ENCODE measurements around the gene KANSL1.

Gene KANSL1

GRCh38 chr17:46138473-46138872, 54.8 kb downstream of the KANSL1 start:
- in situ Hi-C loops (cut with HindIII; ENCODE audit: low pct_unique_long_range_greater_than_20kb, low sequenced_read_pairs), result no loop called here
- no peak for TF ChIP-seq JUND (IDR thresholded peaks at IDR 0.05; ENCODE audit: low read depth)
- no peak for DNase-seq (ENCODE audit: low read depth in 1 of 2, low spot score in 1 of 2)

- in situ Hi-C loops (cut with HindIII; ENCODE audit: low pct_unique_long_range_greater_than_20kb, low sequenced_read_pairs), result no loop called here
- no peak for DNase-seq (ENCODE audit: low read depth in 1 of 2, low spot score in 1 of 2)
- no peak for TF ChIP-seq JUND (IDR thresholded peaks at IDR 0.05; ENCODE audit: low read depth)
These were observed 56.4 kb downstream of the KANSL1 start for GRCh38 chr17:46136820-46137219.

GRCh38 chr17:46135879-46136563, 57.2 kb downstream of the KANSL1 start:
- in situ Hi-C loops (cut with HindIII; ENCODE audit: low pct_unique_long_range_greater_than_20kb, low sequenced_read_pairs), result no loop called here
- no peak for DNase-seq (ENCODE audit: low read depth in 1 of 2, low spot score in 1 of 2)
- TF ChIP-seq JUND (IDR thresholded peaks at IDR 0.05; ENCODE audit: low read depth), result no peak

- in situ Hi-C loops (cut with HindIII; ENCODE audit: low pct_unique_long_range_greater_than_20kb, low sequenced_read_pairs), result no loop called here
- TF ChIP-seq JUND (IDR thresholded peaks at IDR 0.05; ENCODE audit: low read depth), result no peak
- DNase-seq (ENCODE audit: low read depth in 1 of 2, low spot score in 1 of 2), result no peak
These were observed 58.0 kb downstream of the KANSL1 start for GRCh38 chr17:46135126-46135812.

- TF ChIP-seq JUND (IDR thresholded peaks at IDR 0.05; ENCODE audit: low read depth), result no peak
- DNase-seq (ENCODE audit: low read depth in 1 of 2, low spot score in 1 of 2), result no peak
- in situ Hi-C loops (cut with HindIII; ENCODE audit: low pct_unique_long_range_greater_than_20kb, low sequenced_read_pairs), result no loop called here
These were observed 63.9 kb downstream of the KANSL1 start for GRCh38 chr17:46129302-46129701.

GRCh38 chr17:46128453-46128852, 64.8 kb downstream of the KANSL1 start:
- in situ Hi-C loops (cut with HindIII; ENCODE audit: low pct_unique_long_range_greater_than_20kb, low sequenced_read_pairs), result no loop called here
- TF ChIP-seq JUND (IDR thresholded peaks at IDR 0.05; ENCODE audit: low read depth), result no peak
- DNase-seq (ENCODE audit: low read depth in 1 of 2, low spot score in 1 of 2), result no peak

- in situ Hi-C loops (cut with HindIII; ENCODE audit: low pct_unique_long_range_greater_than_20kb, low sequenced_read_pairs), result no loop called here
- TF ChIP-seq JUND (IDR thresholded peaks at IDR 0.05; ENCODE audit: low read depth), result no peak
- no peak for DNase-seq (ENCODE audit: low read depth in 1 of 2, low spot score in 1 of 2)
These were observed 65.7 kb downstream of the KANSL1 start for GRCh38 chr17:46127524-46127923.

GRCh38 chr17:46126840-46127239, 66.4 kb downstream of the KANSL1 start:
- in situ Hi-C loops (cut with HindIII; ENCODE audit: low pct_unique_long_range_greater_than_20kb, low sequenced_read_pairs), result no loop called here
- DNase-seq (ENCODE audit: low read depth in 1 of 2, low spot score in 1 of 2), result no peak
- no peak for TF ChIP-seq JUND (IDR thresholded peaks at IDR 0.05; ENCODE audit: low read depth)

- in situ Hi-C loops (cut with HindIII; ENCODE audit: low pct_unique_long_range_greater_than_20kb, low sequenced_read_pairs), result no loop called here
- no peak for DNase-seq (ENCODE audit: low read depth in 1 of 2, low spot score in 1 of 2)
- TF ChIP-seq JUND (IDR thresholded peaks at IDR 0.05; ENCODE audit: low read depth), result no peak
These were observed 67.4 kb downstream of the KANSL1 start for GRCh38 chr17:46125831-46126230.

- DNase-seq (ENCODE audit: low read depth in 1 of 2, low spot score in 1 of 2), result no peak
- TF ChIP-seq JUND (IDR thresholded peaks at IDR 0.05; ENCODE audit: low read depth), result no peak
- in situ Hi-C loops (cut with HindIII; ENCODE audit: low pct_unique_long_range_greater_than_20kb, low sequenced_read_pairs), result no loop called here
These were observed 68.3 kb downstream of the KANSL1 start for GRCh38 chr17:46124695-46125592.

GRCh38 chr17:46123607-46124006, 69.6 kb downstream of the KANSL1 start:
- no peak for TF ChIP-seq JUND (IDR thresholded peaks at IDR 0.05; ENCODE audit: low read depth)
- in situ Hi-C loops (cut with HindIII; ENCODE audit: low pct_unique_long_range_greater_than_20kb, low sequenced_read_pairs), result no loop called here
- DNase-seq (ENCODE audit: low read depth in 1 of 2, low spot score in 1 of 2), result no peak

GRCh38 chr17:46122486-46122871, 70.8 kb downstream of the KANSL1 start:
- in situ Hi-C loops (cut with HindIII; ENCODE audit: low pct_unique_long_range_greater_than_20kb, low sequenced_read_pairs), result no loop called here
- no peak for DNase-seq (ENCODE audit: low read depth in 1 of 2, low spot score in 1 of 2)
- TF ChIP-seq JUND (IDR thresholded peaks at IDR 0.05; ENCODE audit: low read depth), result no peak
